Loucy (cell line): ENCODE measurements around the gene SMYD5.

Experiments used
- EZH2phosphoT487 ChIP-seq: fragments of 200-600 bp; IDR thresholded peaks from 2 replicates; pipeline ENCODE4 v1.6.1; 2018; ENCODE audit warnings: antibody characterized with exemption, mild to moderate bottlenecking, moderate library complexity, borderline replicate concordance
- TF ChIP-seq, protein P1 (sequence below): fragments of 200-600 bp; sonication (generic); conservative IDR thresholded peaks from 2 replicates; pipeline ENCODE4 v1.5.1; 2014; ENCODE audit warnings: mild to moderate bottlenecking, antibody characterized with exemption, low read length

GRCh38 chr2:73217160-73217559, 3.1 kb downstream of the SMYD5 start:
- TF ChIP-seq, protein P1, sequence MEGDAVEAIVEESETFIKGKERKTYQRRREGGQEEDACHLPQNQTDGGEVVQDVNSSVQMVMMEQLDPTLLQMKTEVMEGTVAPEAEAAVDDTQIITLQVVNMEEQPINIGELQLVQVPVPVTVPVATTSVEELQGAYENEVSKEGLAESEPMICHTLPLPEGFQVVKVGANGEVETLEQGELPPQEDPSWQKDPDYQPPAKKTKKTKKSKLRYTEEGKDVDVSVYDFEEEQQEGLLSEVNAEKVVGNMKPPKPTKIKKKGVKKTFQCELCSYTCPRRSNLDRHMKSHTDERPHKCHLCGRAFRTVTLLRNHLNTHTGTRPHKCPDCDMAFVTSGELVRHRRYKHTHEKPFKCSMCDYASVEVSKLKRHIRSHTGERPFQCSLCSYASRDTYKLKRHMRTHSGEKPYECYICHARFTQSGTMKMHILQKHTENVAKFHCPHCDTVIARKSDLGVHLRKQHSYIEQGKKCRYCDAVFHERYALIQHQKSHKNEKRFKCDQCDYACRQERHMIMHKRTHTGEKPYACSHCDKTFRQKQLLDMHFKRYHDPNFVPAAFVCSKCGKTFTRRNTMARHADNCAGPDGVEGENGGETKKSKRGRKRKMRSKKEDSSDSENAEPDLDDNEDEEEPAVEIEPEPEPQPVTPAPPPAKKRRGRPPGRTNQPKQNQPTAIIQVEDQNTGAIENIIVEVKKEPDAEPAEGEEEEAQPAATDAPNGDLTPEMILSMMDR = no peak
- TF ChIP-seq EZH2phosphoT487 = no peak
